ENCODE data around the gene PTPN7.
"Not testable (repeated sequence)": the region's sequence is repeated elsewhere in the genome, so short reads cannot be mapped to it uniquely, and the experiment has no call there.

PTPN7 gene

GRCh38 chr1:202189001-202189790 lies 28.8 kb upstream of the PTPN7 start:
- DNase-seq, result peak; percentile 76

DNA sequence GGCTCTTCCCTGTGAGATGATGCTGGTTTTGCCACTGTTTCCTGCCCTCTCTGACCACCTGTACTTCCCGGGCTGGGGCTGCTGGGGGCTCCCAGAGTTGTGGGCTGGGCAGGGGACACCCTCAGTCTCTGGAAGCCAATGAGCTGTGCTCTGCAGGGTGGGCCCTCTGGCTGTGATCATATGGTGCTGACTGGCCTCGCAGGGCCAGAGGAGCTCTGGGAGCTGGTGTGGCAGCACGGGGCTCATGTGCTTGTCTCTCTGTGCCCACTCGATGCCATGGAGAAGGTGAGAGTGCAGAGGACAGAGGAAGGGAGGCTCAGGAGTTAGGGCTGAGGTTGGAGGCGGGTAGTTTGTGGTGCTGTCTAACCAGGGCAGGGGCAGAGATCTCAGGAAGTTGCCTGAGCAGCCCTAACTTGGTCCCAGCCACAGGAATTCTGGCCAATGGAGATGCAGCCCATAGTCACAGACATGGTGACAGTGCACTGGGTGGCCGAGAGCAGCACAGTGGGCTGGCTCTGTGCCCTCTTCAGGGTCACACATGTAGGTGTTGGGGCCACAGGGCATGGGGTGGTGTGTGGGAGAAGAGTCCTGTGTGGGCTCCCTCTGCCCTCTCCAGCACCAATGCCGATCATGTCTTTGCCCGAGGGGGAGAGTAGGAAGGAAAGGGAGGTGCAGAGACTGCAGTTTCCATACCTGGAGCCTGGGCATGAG lies 27.4 kb upstream of the PTPN7 start:
- DNase-seq, result no peak

GRCh38 chr1:202187041-202187671 lies 26.8 kb upstream of the PTPN7 start:
- no peak for DNase-seq

- DNase-seq, result no peak
Measured at GRCh38 chr1:202186327-202186726, 25.9 kb upstream of the PTPN7 start.

DNA sequence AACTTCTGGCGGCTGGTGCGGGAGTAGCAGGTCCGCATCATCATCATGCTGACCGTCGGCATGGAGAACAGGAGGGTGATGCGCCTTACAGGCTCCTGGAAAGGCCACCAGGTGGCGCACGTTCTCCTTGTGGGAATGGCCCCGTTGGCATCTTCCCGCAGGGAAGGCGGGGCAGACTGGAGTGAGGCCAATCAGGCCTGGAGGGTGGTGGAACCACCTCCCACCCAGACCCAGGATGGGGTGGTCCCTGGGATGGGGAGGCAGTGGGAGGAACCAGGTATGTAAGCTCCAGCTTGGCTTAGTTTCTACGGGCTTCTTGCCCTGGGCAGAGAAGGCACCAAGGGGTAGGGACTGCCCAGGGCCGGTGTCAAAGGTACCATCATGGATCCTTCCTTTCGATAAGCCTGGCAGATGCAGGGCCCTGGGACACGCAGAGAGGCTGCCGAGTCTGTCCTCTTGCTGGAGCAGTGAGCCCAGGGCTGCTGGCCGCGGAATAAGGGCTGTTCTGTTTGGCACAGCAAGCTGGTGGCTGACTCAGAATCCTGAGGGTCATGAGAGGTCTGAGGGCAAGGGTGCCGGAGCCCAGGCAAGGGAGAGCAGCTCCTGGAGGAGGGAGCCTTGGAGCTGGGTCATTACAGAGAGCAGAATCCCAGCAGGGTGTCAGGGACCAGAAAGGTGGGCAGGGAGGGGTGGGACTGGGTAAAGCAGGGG lies 24.5 kb upstream of the PTPN7 start:
- DNase-seq, result peak; percentile 78

- no peak for DNase-seq
Measured at GRCh38 chr1:202182040-202182877, 21.9 kb upstream of the PTPN7 start.

- DNase-seq, result no peak
Measured at GRCh38 chr1:202181586-202181985, 21.2 kb upstream of the PTPN7 start.

GRCh38 chr1:202180751-202181139 lies 20.3 kb upstream of the PTPN7 start:
- DNase-seq, result not testable (repeated sequence)

DNA sequence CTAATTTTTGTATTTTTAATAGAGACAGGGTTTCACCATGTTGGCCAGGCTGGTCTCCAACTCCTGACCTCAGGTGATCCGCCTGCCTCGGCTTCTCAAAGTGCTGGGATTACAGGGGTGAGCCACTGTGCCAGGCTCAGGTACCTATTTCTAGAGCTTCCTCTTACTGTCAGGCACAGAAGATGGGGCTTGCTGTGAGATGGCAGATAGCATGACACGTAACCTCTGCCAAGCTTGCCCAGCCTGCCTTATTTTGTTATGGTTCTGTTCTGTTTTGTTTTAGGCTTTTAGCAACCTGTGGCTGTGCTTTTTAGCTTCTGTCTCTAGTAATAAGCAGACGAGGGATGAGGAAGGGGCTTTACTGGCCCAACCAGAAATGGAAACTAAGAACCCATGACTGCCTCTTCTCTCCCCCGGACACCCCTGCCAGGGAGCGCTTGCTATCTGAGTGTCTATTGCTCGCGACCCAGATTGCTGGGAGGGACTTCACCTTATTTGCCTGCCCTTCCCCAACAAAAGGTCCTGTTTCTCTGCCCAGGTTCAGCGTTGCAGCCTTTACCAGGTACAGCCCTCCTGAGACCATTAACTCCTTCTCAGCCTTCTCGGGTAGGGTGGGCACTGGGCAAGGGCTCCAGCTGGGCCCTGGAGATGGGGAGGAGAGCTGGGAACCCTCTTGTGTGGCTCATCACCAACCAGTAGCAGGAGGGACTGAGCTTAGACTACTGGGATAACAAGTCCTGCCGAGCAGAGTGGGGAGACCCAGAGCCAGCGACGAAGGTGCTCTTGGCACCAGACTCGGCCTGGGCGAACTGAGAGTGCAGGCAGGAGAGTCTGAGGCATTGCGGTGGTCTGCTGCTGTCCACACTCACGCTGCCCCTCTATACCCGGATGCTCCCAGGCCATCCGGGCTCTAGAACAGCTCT lies 19.7 kb upstream of the PTPN7 start:
- DNase-seq, result no peak

GRCh38 chr1:202176949-202177927 lies 16.8 kb upstream of the PTPN7 start:
- no peak for DNase-seq

DNA sequence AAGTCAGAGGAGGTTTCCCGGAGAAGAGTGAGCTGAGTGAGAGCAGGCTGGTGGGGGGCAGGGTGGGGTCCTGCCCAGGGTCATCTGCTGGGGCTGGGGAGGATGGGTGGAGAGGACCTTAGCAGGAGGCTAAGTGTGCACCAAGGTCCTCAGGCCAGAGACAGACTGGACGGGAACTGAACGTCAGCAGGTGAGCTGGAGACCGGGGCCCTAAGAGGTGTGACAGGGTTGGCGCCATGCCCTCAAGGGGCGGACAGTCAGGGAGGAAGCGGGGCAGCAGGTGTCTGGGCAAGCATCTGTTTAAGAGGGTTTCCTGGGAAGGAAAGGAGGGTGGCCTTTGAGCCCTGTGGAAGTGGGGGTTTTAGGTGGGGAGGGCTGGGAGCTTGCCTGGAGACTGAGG lies 13.6 kb upstream of the PTPN7 start:
- no peak for DNase-seq

GRCh38 chr1:202172015-202172355 lies 11.6 kb upstream of the PTPN7 start:
- no peak for DNase-seq

DNA sequence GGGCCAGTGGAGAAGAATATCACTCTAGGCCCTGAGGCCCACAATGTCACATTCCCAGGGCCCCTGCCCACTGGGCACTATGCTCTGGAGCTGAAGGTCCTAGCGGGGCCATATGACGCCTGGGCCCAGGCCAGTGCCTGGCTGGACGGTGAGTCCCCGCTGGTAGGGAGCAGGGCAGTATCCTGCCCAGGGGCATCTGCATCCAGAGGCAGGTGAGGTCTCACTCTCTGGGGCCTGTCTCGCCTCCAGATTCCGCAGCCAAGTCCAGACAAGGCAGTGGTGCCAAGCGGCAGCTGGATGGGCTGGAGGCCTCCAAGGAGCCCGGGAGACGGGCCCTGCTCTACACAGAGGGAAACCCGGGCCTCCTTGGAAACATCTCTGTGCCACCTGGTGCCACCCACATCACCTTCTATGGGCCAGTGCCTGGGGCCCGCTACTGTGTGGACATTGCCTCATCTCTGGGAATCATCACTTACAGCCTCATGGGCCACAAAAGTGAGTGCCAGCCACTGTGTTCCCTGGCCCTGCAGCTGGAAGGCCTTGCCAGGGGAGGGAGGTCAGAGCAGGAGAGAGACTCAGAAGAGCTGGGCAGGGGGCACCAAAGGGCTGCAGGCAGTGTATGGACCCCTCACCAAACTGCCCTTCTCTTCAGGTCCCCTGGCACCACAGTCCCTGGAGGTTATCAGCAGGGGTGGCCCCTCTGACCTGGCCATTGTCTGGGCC lies 11.1 kb upstream of the PTPN7 start:
- no peak for DNase-seq

- no peak for DNase-seq
Measured at GRCh38 chr1:202170726-202171125, 10.3 kb upstream of the PTPN7 start.

- DNase-seq, result no peak
Measured at GRCh38 chr1:202168861-202169260, 8.5 kb upstream of the PTPN7 start.

GRCh38 chr1:202167708-202168415 lies 7.5 kb upstream of the PTPN7 start:
- DNase-seq, result no peak

DNA sequence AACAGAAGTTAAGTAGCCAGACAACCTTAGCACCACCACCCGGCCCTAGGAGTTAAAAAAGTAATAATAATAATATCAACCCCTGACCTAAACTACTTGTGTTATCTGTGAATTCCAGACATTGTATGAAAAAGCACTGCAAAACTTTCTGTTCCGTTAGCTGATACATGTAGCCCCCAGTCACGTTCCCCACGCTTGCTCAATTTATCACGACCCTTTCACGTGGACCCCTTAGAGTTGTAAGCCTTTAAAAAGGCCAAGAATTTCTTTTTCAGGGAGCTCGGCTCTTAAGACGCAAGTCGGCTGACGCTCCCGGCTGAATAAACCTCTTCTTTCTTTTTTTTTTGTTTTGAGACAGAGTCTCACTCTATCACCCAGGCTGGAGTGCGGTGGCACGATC lies 6.7 kb upstream of the PTPN7 start:
- not testable (repeated sequence) for DNase-seq

DNA sequence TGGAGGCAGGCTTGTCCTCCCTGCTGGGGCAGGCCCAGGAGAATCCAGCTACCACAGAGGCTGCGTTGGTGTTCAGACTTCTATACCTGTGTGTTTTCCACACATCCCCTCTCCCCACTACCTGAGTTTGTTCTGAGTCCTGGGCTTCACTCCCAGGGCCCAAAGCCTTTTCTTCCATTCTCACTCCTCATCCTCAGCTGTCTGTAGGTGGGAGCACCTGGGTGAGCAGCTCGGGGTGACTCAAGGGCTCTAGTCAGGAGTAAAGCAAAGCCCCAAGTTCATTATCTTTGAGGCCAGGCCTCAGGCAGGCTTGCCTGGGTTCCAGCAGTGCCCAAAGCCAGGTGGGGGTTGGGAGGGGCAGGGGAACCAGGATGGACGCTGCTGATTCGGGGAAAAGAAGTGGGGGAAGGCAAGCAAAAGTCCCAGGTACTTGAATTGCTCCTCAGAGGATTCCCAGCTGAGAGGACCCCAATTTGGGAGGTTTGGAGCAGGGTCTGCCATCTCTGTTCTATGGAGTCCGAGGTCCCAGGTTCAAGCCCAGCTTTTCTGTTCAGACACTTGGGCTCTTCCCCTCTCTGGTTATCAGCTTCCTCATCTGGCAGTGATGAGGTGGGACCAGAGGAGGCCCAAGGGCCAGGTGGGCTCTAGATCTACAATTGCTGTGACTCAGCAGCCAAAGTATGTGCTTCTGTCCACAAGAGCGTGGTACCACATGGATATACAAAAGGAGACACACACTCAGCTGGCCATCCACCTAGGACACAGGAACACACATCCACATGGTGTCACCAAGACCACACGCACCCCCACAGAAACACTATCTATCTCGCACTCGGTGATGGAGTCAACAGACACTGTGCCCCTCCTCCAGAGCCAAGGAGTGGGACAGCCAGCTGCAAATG lies 5.8 kb upstream of the PTPN7 start:
- no peak for DNase-seq
